K562 (cell line): Measurements from ENCODE around the gene PNPLA7. TPM values are rescaled to one million over a fixed set of nuclear protein-coding genes. Genes with fewer than 3 reads are reported as not detected.

Experiments
- ATAC-seq: fragments of 200-7000 bp; cut with Tn5 transposase; 3 replicates; pipeline ENCODE4 v1.9.1; 2020; ENCODE audit warnings: moderate library complexity
- BruUV-seq: library from RNA; stranded (reverse); fragments of 400-500 nt; replicated peaks from 2 replicates; lab custom pipeline; 2021; lab: Mats Ljungman, UMichigan
- CTCF ChIA-PET: fragments of 300-600 bp; formaldehyde crosslinking; extraction: SDS; loops from one replicate; lab custom pipeline; 2021; ENCODE audit warnings: low intra/inter-chr PET ratio; lab: Yijun Ruan, JAX
- POLR2A ChIA-PET: fragments of 300-600, 350-650 bp; sonication (Branson Sonifier 250); formaldehyde crosslinking; extraction: SDS; loops from one replicate; lab custom pipeline; 2021; ENCODE audit warnings: antibody characterized with exemption, inconsistent platforms; lab: Yijun Ruan, JAX
- DNase-seq, 4 experiments: peaks; one replicate each; pipeline versions ENCODE4 v3.0.0 to v3.0.0-alpha.2; 2011 to 2018; ENCODE audit warnings: low spot score in 3 of 4, mixed read lengths in 3 of 4; ENCODE audit errors: extremely low read depth in 1 of 4
- FAIRE-seq: peaks from 2 replicates; lab custom pipeline; 2011; peaks lifted over from hg19 to GRCh38; lab: Jason Lieb, UNC
- H2AFZ ChIP-seq: 2 replicates; pipeline ENCODE4 v1.6.0; 2011; ENCODE audit warnings: low read depth, low read length, control low read depth, inconsistent platforms
- H3K27ac ChIP-seq: fragments of 200-600 bp; 3 replicates; pipeline ENCODE4 v1.8.0; 2011; ENCODE audit warnings: low read depth, mild to moderate bottlenecking, control low read depth, inconsistent platforms, low read length, moderate library complexity, mixed read lengths; ENCODE audit errors: extremely low read depth
- H3K27me3 ChIP-seq, 2 experiments: fragments of 300-600 bp in 1 of 2; 2 replicates in 1 of 2; 3 replicates in 1 of 2; pipeline versions ENCODE4 v1.6.0 to v1.8.0; 2011; ENCODE audit warnings: inconsistent platforms in 2 of 2, low read length in 2 of 2, mild to moderate bottlenecking in 1 of 2, mixed read lengths in 1 of 2, moderate library complexity in 1 of 2; ENCODE audit not compliant: control insufficient read depth in 2 of 2, insufficient read depth in 2 of 2
- H3K36me3 ChIP-seq: fragments of 300-600 bp; 3 replicates; pipeline ENCODE4 v1.8.0; 2011; ENCODE audit warnings: mild to moderate bottlenecking, low read length, inconsistent platforms; ENCODE audit not compliant: control insufficient read depth, insufficient read depth
- H3K4me1 ChIP-seq, 2 experiments: fragments of 200-600 bp in 1 of 2; replicated peaks in 1 of 2; 2 replicates in 1 of 2; 3 replicates in 1 of 2; pipeline versions ENCODE4 v1.5.1 to v1.8.0; 2011; ENCODE audit warnings: inconsistent platforms in 2 of 2, low read length in 2 of 2, mild to moderate bottlenecking in 1 of 2, mixed read lengths in 1 of 2, moderate library complexity in 1 of 2; ENCODE audit not compliant: control insufficient read depth in 2 of 2, insufficient read depth in 2 of 2
- H3K4me2 ChIP-seq: 2 replicates; pipeline ENCODE4 v1.6.1; 2011; ENCODE audit warnings: low read length, control low read depth, inconsistent platforms, mixed read lengths; ENCODE audit not compliant: insufficient read depth
- H3K4me3 ChIP-seq: fragments of 200-600 bp; sonication (generic), shearing (Covaris generic); 2 replicates; pipeline ENCODE4 v1.5.1; 2016; ENCODE audit warnings: control low read depth, inconsistent platforms
- H3K79me2 ChIP-seq: fragments of 200-600 bp; 3 replicates; pipeline ENCODE4 v1.8.0; 2011; ENCODE audit warnings: low read length, inconsistent platforms; ENCODE audit not compliant: control insufficient read depth, insufficient read depth
- H3K9ac ChIP-seq, 2 experiments: 2 replicates each; pipeline versions ENCODE4 v1.6.0 to v1.6.1; 2011; ENCODE audit warnings: low read depth in 2 of 2, low read length in 2 of 2, control low read depth in 1 of 2, inconsistent platforms in 1 of 2, mild to moderate bottlenecking in 1 of 2, mixed read lengths in 1 of 2; ENCODE audit not compliant: insufficient read depth in 1 of 2
- H3K9me1 ChIP-seq: one replicate; pipeline ENCODE4 v1.6.0; 2011; ENCODE audit warnings: inconsistent platforms, mild to moderate bottlenecking, low read length, moderate library complexity; ENCODE audit not compliant: control insufficient read depth, insufficient read depth
- H3K9me3 ChIP-seq: replicated peaks from 2 replicates; pipeline ENCODE4 v1.5.1; 2011; ENCODE audit warnings: low read depth, low read length, inconsistent platforms; ENCODE audit not compliant: control insufficient read depth, insufficient read depth
- H4K20me1 ChIP-seq: replicated peaks from 2 replicates; pipeline ENCODE4 v1.6.1; 2011; ENCODE audit warnings: low read length, inconsistent platforms, mixed read lengths; ENCODE audit not compliant: control insufficient read depth, insufficient read depth
- CEBPG ChIP-seq, 3 experiments: fragments of 200-800 bp in 1 of 3; sonication (Bioruptor generic) in 1 of 3; sonication (generic) in 1 of 3; formaldehyde crosslinking in 1 of 3; IDR thresholded peaks in 2 of 3; conservative IDR thresholded peaks in 1 of 3; 2 replicates each; pipeline versions ENCODE4 v1.6.1 to v1.8.0; 2016 to 2022; ENCODE audit warnings: missing compliant biosample characterization in 2 of 3, missing genetic modification characterization in 2 of 3, mild to moderate bottlenecking in 1 of 3, missing genetic modification reagents in 1 of 3
- FOXA3 ChIP-seq, 2 experiments: fragments of 450-650 bp in 1 of 2; sonication (generic) in 1 of 2; formaldehyde crosslinking; IDR thresholded peaks in 1 of 2; conservative IDR thresholded peaks in 1 of 2; 2 replicates each; pipeline versions ENCODE4 v1.4.0 to v1.8.0; 2020 to 2022; ENCODE audit warnings: mild to moderate bottlenecking in 2 of 2, missing genetic modification reagents in 1 of 2
- GTF3C2 ChIP-seq: IDR thresholded peaks from 3 replicates; pipeline ENCODE4 v1.6.1; 2011; ENCODE audit warnings: borderline replicate concordance, mild to moderate bottlenecking, moderate library complexity; ENCODE audit not compliant: insufficient read length; ENCODE audit errors: extremely low read depth
- RBM34 ChIP-seq: fragments of 200-400 bp; formaldehyde crosslinking; IDR thresholded peaks from 2 replicates; pipeline ENCODE4 v1.6.1; 2018; ENCODE audit warnings: low read length, borderline replicate concordance; ENCODE audit not compliant: insufficient read depth
- RFX5 ChIP-seq: IDR thresholded peaks from 2 replicates; pipeline ENCODE4 v1.6.1; 2011; ENCODE audit warnings: low read depth, mild to moderate bottlenecking, improper control_type of control experiment, low read length
- ZNF134 ChIP-seq: fragments of 250-450 bp; sonication (Bioruptor Pico); conservative IDR thresholded peaks from 2 replicates; pipeline ENCODE4 v1.4.0; 2020
- ZNF311 ChIP-seq: fragments of 250-450 bp; sonication (Bioruptor Pico); IDR thresholded peaks from 2 replicates; pipeline ENCODE4 v1.4.0; 2020; ENCODE audit warnings: mild to moderate bottlenecking, moderate library complexity
- ZNF551 ChIP-seq: fragments of 250-450 bp; sonication (Bioruptor Pico); IDR thresholded peaks from 2 replicates; pipeline ENCODE4 v1.5.0; 2021; ENCODE audit warnings: mild to moderate bottlenecking, moderate library complexity
- WGBS: fragments of 100-300 bp; shearing (Covaris generic); methylation state at CpG from one replicate; pipeline ENCODE4 v1.1.6; 2016; ENCODE audit warnings: low coverage, mixed read lengths; ENCODE audit not compliant: insufficient coverage; ENCODE audit errors: missing lambda C conversion rate; 5-methylcytosine and 5-hydroxymethylcytosine counted together
- in situ Hi-C: fragments of 300-500 bp; cut with MboI; formaldehyde crosslinking; loops from 4 replicates; pipeline ENCODE4 v1.15.0; 2018; ENCODE audit warnings: inconsistent platforms, mixed read lengths
- intact Hi-C: fragments of 100-400 bp; cut with micrococcal nuclease; formaldehyde crosslinking; loops from 2 replicates; pipeline ENCODE4 v1.14.2; 2022
- polyA plus RNA-seq, 8 experiments: library from polyadenylated mRNA; depleted of rRNA in 4 of 8; stranded (reverse) in 5 of 8; unstranded in 3 of 8; fragments of >200 nt; fragmentation: Nextera tagmentation in 2 of 8; fragmentation: Illumina TruSeq in 1 of 8; extraction: Ambion mirVana in 2 of 8; extraction: Trizol in 1 of 8; gene quantifications; 2 replicates each; pipeline versions ENCODE4 v1.2.1 to v1.2.3, GENCODE V29; 2011 to 2014; ENCODE audit warnings: inconsistent platforms in 1 of 8, missing spikeins in 1 of 8
- total RNA-seq, 7 experiments: library from RNA; depleted of rRNA in 6 of 7; stranded (reverse); fragments of >200 nt in 6 of 7; fragmentation: Illumina TruSeq in 2 of 7; extraction: Trizol in 2 of 7; gene quantifications; 2 replicates each; pipeline versions ENCODE4 v1.2.1 to v1.2.3, GENCODE V29; 2011 to 2021; ENCODE audit warnings: low replicate concordance in 1 of 7
- TF ChIP-seq, protein P1 (sequence below): sonication (generic); formaldehyde crosslinking; IDR thresholded peaks from 2 replicates; pipeline ENCODE4 v1.8.1; 2022; ENCODE audit warnings: missing genetic modification reagents

The PNPLA7 gene
- total and polyA plus RNA-seq, 9 of the 15 experiments (the other 6 are each of a cell fraction or from before 2014, with no cell fraction given) = 0.01 to 0.85 (median 0.19) TPM; not detected in 1

- FAIRE-seq (no peak), ATAC-seq (no peak), DNase-seq (no peak)
- H3K9me1 ChIP-seq = no peaks in the 10 kb centered on the region
- no TSS peak for BruUV-seq
- in situ Hi-C loops = no loop called here
- H3K4me3 ChIP-seq = no peak overlapping the region
- H3K4me1 ChIP-seq = peaks cover 20 to 59% of the 10 kb centered on the region in 2 experiments
- H3K9ac ChIP-seq = no peak overlapping the region
- intact Hi-C loops = no loop called here
- no peaks in the 10 kb centered on the region for H3K9me3 ChIP-seq
- H3K27ac ChIP-seq = no peak overlapping the region
- no peak overlapping the region for H3K4me2 ChIP-seq
- peaks cover 4% of the 10 kb centered on the region; the same call in 2 of the 3 replicates for H3K36me3 ChIP-seq
- H3K27me3 ChIP-seq = no peaks in the 10 kb centered on the region
- H2AFZ ChIP-seq = no peak overlapping the region
- TF ChIP-seq ZNF311 (CRISPR knock-in tag) = no peak
- TF ChIP-seq CEBPG (CRISPR knock-in tag; IDR thresholded peaks at IDR 0.05) = no peak
- no peak for TF ChIP-seq CEBPG (tag; conservative IDR thresholded peaks at IDR 0.05 in 1 of 2, IDR thresholded peaks at IDR 0.05 in 1 of 2)
- TF ChIP-seq, protein P1, sequence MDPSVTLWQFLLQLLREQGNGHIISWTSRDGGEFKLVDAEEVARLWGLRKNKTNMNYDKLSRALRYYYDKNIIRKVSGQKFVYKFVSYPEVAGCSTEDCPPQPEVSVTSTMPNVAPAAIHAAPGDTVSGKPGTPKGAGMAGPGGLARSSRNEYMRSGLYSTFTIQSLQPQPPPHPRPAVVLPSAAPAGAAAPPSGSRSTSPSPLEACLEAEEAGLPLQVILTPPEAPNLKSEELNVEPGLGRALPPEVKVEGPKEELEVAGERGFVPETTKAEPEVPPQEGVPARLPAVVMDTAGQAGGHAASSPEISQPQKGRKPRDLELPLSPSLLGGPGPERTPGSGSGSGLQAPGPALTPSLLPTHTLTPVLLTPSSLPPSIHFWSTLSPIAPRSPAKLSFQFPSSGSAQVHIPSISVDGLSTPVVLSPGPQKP (CRISPR knock-in tag) = no peak
- no peak for TF ChIP-seq GTF3C2
- no peak for TF ChIP-seq FOXA3 (CRISPR knock-in tag; conservative IDR thresholded peaks at IDR 0.05 in 1 of 2, IDR thresholded peaks at IDR 0.05 in 1 of 2)
- no peak for TF ChIP-seq RBM34
- no peak for TF ChIP-seq ZNF134 (CRISPR knock-in tag)
- TF ChIP-seq ZNF551 (CRISPR knock-in tag) = no peak
- no peak for TF ChIP-seq RFX5
- POLR2A ChIA-PET = no interaction called here
- H4K20me1 ChIP-seq = no peaks in the 10 kb centered on the region
- WGBS = 89% methylated on average over 5 of the region's 5 CpGs
- CTCF ChIA-PET = no interaction called here
- H3K79me2 ChIP-seq = peaks cover 64% of the 10 kb centered on the region
These were observed 134.8 kb downstream of the PNPLA7 start for GRCh38 chr9:137415451-137415850.
